ENCODE measurements around the gene MAGI1. TPM values are rescaled to one million over a fixed set of nuclear protein-coding genes. Genes with fewer than 3 reads are reported as not detected.

The MAGI1 gene
- total RNA-seq, 1 experiment from 2014 or later = 38.6 TPM

GRCh38 chr3:65497846-65498245 is 540.9 kb downstream of the MAGI1 start:
- intact Hi-C loops (cut with micrococcal nuclease) = loop anchor here (10.0 kb wide), 1 partner anchor 57 kb away; no protein-coding TSS in a partner anchor
- no peaks in the 10 kb centered on the region for H3K79me2 ChIP-seq (ENCODE audit: insufficient read depth, low read length)
- DNase-seq (ENCODE audit: low read depth, low spot score) = no peak
- RAD21 ChIA-PET (ENCODE audit: low non-redundant PET in 1 of 2, low total read pairs in 2 of 2, uncharacterized antibody in 2 of 2, unreplicated experiment in 2 of 2) = no interaction called here
- no peaks in the 10 kb centered on the region for H4K20me1 ChIP-seq (ENCODE audit: insufficient read depth)
- H3K27me3 ChIP-seq (ENCODE audit: insufficient read depth, low read length) = no peaks in the 10 kb centered on the region
- no peaks in the 10 kb centered on the region for H3K4me1 ChIP-seq (ENCODE audit: control insufficient read depth in 1 of 2, insufficient read depth in 2 of 2, low read length in 2 of 2)
- no peaks in the 10 kb centered on the region for H3K9me2 ChIP-seq (ENCODE audit: insufficient read depth)
- POLR2A ChIA-PET = no interaction called here
- no peaks in the 10 kb centered on the region for H3K36me3 ChIP-seq (ENCODE audit: control insufficient read depth in 1 of 2, insufficient read depth in 2 of 2, low read length in 2 of 2)
- CTCF ChIA-PET = no interaction called here
- TF ChIP-seq POLR2A (IDR thresholded peaks at IDR 0.05; ENCODE audit: borderline replicate concordance, extremely low read depth, insufficient read depth, insufficient read length) (no peak), CTCF (IDR thresholded peaks at IDR 0.05 in 2 of 3, conservative IDR thresholded peaks at IDR 0.05 in 1 of 3; ENCODE audit: borderline replicate concordance in 1 of 3, insufficient read depth in 1 of 3, low read depth in 2 of 3, low read length in 2 of 3) (no peak), REST (IDR thresholded peaks at IDR 0.05; ENCODE audit: low read depth) (no peak), ZFX (IDR thresholded peaks at IDR 0.05) (no peak), EZH2phosphoT487 (IDR thresholded peaks at IDR 0.05; ENCODE audit: borderline replicate concordance) (no peak), ELF1 (IDR thresholded peaks at IDR 0.05; ENCODE audit: borderline replicate concordance, low read depth) (no peak), SIN3A (IDR thresholded peaks at IDR 0.05; ENCODE audit: low read depth) (no peak), ZBTB33 (IDR thresholded peaks at IDR 0.05; ENCODE audit: extremely low read depth, insufficient replicate concordance, low read length) (no peak), FOSL1 (IDR thresholded peaks at IDR 0.05; ENCODE audit: low read depth) (no peak), EGR1 (IDR thresholded peaks at IDR 0.05; ENCODE audit: low read depth) (no peak), RAD21 (IDR thresholded peaks at IDR 0.05; ENCODE audit: low read depth) (no peak), TCF7L2 (IDR thresholded peaks at IDR 0.05; ENCODE audit: borderline replicate concordance, extremely low read depth, insufficient read depth, insufficient read length) (no peak), SP1 (IDR thresholded peaks at IDR 0.05; ENCODE audit: low read depth) (no peak), JUND (IDR thresholded peaks at IDR 0.05) (no peak), MAX (IDR thresholded peaks at IDR 0.05) (no peak), EZH2 (IDR thresholded peaks at IDR 0.05) (no peak), ZNF274 (IDR thresholded peaks at IDR 0.05; ENCODE audit: low read depth, low read length) (no peak), ATF3 (IDR thresholded peaks at IDR 0.05) (no peak)
- H3K4me3 ChIP-seq (replicated peaks in 1 of 2; ENCODE audit: low read depth in 1 of 2, low read length in 2 of 2) = no peak overlapping the region
- no peak overlapping the region for H3K9ac ChIP-seq (ENCODE audit: low read length)
- no peaks in the 10 kb centered on the region for H3K9me3 ChIP-seq (ENCODE audit: control insufficient read depth in 1 of 2, insufficient read depth in 1 of 2, low read depth in 1 of 2, low read length in 2 of 2)
- no peak overlapping the region for H3K4me2 ChIP-seq (ENCODE audit: low read length)
- no peak for ATAC-seq
- H2AFZ ChIP-seq (ENCODE audit: low read depth, low read length, poor library complexity, severe bottlenecking) = no peak overlapping the region
- no TSS peak for BruUV-seq (replicated peaks)
- H3K27ac ChIP-seq (ENCODE audit: low read depth, low read length) = no peak overlapping the region
